CD4-positive, alpha-beta T cell treated with Interferon alpha-2 for 1 hour (primary cell): ENCODE results near the gene RIN3.

Source experiments
- DNase-seq, 2 donors: peaks; one replicate each; pipeline ENCODE4 v3.0.0-alpha.2; 2020 to 2022

RIN3 gene

DNA sequence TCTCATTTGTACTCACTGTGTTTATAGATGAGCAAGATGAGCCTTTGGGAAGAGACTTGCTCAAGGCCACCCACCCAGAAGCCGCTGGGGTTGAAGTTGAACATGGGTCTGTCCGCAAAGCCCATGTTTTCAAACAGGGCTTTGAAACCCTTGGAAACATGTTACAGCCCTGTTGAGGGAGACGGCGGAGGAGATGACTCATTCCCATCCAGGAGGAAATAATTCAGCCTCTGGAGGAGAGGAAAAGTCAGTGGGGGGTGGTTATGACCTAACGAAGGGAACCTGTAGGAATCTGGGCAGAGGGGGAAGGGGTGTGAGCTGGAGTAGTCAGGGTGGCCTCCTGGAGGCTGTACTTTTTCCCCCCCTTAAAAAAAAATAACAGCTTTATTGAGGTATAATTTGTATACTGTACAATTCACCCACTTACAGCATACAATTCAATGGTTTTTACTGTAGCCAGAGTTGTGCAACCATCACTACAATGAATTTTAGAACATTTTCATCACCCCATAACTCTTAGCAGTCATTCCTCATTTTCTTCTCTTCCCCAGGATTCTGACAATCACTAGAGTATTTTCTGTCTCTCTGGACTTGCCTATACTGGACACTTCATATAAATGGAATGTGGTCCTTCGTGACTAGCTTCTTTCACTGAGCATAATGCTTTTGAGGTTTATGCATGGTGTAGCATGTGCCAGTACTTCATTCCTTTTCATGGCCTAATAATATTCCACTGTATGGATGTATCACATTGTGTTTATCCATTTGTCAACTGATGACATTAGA lies 1.9 kb upstream of the RIN3 start:
- no peak for DNase-seq

DNA sequence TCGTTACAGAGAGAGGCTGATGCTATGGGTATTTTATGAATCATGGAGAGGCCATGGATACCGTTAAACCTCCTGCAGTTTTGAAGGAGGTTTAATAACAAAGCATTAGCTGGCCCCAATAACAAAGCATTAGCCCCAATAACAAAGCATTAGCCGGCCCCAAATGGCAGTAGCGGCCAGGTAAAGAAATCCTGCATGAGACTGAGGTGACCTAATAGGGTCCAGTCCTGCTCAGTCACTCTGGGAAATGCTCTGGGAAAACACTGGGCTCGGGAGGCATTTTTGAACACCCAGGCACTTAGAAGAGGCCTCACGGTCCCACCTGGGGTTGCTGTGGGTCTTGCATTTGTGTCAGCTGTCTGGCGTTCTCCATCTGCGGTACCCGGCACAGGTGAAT lies 776 bp upstream of the RIN3 start:
- no peak for DNase-seq

DNA sequence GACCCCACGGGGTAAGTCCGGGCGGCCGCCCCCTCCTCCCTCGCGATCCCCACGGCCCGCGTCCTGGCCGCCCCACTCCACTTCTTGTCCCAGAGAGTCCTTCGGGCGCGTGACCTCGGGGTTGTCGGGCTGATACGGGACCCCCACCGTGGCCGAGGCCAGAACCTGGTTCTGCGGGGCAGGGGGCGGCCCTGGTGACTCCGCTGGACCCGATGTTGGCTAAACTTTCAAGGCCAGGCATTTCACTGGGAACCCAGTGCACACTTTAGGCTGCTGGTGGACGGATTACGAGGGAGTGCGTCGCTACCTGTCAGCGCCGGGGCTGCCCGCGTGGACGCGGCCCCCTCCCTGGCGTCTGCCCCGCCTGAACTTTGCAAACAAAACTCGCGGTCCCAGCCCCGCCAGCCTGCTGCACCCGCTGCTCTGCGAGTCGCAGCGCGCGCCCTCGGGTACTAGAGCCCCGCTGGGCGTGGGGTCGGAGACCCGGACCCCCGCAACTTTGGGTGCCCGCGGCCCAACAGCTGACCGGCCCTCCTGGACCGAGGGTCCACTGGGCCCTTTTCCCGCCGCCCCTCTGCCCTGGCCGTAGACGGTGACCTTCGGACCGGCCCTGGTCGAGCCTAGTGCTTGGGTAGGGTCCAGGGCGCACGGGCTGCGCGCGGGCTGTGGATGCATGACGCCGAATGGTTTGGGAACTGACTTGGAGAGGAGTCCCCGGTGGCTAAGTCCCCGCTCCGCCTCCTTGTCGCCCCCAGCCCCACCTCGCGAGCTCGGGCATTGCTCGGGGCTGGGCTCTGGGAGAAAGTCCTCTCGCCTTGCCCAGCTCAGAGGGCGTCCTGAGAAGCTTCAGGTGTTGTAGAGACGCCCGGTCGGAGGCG lies 624 bp downstream of the RIN3 start:
- DNase-seq, result peak in 1 of 2 donors; percentile 41

DNA sequence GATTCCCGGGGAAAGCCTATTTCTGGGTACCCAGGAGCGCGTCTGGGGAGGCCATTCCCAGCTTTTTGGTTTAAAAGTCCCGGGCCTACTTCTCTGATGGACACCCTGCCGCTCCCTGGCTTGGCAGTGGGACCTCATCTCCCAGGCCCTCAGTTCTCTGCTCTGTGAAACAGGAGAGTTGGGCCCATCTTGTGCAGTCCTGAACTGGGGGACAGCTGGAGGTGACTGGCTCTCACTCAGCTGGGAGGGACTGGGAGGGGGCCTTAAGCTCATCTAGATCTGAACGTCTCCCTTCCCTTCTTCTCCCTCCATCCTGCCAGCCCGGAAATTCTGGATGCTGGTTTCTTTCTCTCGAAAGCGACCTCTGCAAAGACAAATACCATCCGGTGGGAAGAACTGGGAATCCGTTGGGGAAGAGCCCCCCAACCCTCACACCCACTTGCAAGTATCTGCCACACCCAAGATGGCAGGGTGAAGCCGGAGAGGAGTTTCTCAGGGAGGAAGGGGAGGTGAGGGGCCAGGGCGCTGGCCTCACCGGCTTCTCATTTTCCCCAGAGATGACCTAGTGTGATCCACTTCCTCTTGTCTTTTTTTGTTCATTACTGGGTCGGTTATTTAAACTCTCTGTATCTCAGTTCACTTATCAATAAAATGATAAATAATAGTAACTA lies 1.4 kb downstream of the RIN3 start:
- no peak for DNase-seq

DNA sequence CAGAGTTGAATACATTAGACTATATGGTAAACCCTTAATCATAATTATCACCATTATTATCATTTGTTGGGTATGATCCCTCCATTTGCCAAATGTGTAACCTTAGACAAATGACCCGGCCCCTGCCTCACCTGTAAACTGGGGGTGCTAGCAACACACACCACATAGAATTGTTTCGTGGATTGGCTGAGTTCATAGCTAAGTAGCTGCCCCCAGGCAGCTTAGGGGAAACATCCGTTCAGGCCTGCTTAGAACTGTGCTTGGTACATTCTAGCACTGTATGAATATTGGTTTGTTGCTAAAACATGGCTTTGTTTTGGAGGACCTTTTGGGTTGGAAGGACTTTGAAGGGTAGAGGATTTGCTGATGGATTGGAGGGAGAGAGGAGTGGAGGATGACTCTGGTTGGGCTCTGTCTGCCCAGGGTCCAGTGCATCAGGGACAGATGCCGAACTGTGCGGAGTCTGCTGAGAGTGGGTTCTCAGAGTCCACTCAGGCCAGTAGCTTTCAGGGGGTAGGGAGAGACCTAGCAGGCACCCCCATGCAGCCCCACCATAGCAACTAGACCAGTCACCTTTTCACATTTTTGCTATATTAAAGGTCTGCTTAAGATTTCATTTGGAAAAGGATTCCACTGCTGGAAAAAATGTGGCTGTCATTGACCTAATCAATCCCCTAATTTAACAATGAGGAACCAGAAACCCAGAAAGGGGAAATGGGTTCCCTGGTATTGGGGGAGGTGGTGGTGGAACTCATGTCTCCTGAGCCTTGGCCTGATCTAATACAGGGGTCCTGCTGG lies 2.2 kb downstream of the RIN3 start:
- no peak for DNase-seq

DNA sequence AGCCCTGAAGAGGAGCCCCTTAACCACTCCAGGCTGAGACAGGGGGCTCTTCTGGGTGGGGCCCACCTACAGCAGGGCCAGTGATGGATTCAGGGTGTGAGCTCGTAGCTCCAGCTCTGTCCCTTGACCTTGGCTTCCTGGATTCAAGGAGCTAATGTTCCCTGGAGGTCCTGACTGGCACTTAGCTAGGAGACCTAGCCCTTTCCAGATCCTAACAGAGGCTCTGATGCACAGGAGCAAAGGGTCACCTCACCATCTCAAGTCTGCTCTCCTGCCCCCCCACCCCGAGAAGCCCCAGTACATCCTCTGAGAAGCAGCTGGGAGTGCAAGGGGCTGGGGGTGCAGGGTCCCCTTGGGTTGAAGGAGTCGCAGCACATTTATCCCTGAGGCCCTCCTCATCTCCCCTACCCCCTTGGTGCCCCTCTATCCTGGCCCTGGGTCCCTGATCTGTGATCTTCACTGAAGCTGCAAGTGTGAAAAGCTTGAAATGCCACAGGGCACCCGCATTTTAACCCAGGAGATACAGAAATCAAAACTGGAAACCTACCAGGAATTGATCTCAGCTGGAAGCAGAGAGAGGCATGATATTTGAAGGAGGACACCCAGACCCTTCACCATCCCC lies 2.9 kb downstream of the RIN3 start:
- DNase-seq, result no peak

DNA sequence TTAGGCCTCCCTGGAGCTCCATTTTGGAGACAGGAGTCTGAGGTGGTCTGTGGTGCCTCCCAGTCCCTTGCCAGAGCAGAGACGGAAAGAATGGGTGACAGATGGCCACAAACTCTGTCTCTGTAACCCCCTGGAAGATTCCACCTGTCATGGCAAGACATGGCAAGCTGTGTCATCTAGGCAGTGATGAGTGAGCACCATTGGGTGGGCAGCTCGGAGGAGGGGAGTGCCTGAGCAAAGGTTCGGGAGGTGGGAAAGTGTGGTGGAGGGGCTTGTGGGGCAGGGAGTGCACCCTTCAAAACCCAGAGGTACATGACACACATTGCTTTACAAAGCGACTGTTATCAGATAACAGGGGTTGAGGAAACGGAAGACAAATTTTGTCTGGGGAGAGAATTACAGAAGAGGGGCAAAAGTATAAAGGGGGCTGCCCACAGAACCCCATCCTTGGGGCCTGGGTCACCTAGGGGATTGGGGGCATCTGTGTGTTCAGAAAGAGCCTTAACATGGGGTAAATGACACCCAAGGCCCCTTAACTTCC lies 3.5 kb downstream of the RIN3 start:
- no peak for DNase-seq

DNA sequence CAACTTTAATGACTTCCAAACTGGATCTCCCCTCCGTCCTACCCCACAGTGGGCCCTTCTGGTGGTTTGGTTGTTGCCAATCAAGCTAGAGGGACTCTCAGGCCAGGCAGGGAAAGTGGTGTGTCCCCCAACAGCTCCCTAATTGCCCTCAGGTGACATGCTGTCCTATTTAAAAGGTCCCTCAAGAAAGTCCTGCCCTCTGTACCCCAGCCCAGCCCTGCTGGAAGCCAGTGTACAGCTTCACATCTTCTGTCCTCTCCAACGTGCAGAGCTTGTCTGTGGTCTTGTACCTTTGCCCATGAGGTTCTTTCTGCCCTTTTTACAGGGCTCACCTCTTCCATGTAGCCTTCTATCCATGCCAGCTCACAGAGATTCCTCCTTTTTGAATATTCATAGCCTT lies 4.2 kb downstream of the RIN3 start:
- no peak for DNase-seq

DNA sequence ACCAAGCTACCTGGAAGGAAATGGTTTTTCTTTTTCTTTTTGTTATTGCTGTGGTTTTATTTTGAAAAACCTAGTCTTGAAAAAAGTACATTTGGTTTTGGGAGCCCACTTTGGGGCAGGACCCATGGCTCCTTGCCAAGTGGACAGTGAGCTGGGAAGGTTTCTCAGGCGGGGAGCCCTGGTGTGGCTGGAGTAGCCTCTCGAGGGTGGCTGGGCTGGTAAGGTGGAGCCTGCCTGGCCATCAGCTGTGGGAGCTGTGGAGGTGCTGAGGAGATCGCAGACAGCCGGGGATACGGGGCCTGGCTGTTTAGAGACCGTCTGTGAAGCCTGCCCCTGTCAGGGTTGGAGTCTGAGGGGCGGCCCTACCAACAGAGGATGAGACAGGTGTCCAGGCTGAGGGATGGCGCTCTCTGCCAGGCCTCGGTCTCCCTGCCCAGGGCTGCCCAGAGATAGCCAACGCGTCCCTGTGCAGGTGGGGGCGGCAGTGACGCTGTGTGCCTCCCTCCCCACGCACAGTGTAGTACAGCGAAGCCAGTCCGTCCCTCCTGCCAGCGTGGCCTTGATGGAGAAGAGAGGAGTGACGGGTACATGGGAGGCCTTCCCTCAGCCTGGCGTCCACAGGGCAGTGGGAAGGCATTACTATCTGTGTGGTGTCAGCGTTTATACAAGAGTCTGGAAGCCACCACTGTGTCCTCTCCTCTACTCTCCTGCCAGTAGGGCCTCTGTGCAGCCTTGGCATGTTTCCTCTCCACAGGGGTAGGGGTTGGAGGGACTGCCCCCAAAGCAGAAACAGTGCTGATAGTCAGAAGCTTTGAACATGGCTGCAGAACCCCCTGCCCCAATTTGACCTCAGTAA lies 5.9 kb downstream of the RIN3 start:
- no peak for DNase-seq

DNA sequence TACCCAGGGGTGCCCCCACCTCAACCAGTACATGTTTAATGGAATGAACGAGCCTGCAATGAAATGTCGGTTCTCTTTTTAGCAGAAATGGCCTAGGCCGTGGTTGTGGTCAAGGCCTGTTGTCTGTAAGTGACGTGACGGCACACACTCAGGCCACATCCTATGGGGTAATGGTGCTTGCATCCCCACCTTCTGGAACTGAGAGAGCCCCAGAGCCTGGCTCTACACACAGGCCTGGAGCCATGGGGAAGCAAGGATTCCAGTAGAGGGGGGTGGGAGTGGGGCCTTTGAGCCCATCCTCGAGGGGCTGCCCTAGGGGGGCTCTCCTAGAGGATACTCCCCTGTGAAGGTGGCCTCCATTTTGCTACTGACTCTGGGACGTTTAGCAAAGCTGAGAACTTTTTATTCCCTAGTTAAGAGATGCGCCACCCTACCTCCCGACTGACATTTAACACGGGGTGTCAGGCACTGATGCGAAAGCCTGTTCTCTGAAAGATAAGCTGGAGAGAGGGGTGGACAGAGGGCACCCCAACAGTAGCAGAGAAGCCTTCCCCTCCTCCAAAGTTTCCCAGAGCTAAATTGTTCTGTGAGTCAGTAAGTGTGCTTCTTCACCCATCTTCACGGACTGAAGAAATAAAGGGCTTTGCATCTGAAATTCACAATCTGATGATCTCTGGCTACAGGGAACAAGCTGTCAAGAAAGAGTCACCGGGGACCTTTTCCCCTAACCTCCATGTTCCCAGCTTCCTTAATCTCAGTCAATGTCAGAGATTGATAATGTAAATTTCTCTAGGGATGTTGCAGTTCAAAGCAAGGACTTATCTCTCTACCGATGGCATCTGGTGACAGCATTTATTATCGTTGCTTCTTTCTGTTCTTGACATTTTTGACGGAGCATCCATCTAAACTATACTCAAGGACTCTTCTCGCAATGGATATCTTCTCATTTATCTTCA lies 6.8 kb downstream of the RIN3 start:
- DNase-seq, result peak; percentile 42 to 48

DNA sequence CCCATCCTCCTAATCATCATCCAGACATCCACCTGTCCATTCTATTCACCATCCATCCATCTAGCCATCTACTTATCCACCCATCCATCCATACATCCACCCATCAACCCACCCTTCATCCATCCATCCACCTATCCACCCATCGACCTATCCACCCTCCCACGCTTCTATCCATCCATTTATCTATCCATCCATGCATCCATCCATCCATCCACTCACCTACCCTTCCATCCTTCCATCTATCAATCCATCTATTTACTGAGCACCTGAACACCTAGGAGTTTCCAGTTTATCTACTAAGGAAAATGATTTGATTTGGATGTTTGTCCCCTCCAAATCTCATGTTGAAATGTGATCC lies 7.5 kb downstream of the RIN3 start:
- DNase-seq, result no peak

DNA sequence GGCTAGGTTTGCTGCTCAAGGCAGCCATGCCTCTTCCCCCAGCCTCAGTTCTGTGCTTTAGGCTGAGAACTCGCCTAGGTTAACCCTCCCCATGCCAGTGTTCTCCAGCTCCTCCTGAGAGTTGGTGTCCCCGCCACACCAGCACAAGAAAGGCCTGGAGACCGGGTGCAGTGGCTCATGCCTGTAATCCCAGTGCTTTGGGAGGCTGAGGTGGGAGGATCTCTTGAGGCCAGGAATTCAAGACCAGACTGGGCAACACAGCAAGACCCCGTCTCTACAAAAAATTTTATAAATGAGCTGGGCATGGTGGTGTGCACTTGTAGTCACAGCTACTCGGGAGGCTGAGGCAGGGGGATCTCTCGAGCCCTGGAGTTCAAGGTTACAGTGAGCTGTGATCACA lies 10.2 kb downstream of the RIN3 start:
- no peak for DNase-seq

DNA sequence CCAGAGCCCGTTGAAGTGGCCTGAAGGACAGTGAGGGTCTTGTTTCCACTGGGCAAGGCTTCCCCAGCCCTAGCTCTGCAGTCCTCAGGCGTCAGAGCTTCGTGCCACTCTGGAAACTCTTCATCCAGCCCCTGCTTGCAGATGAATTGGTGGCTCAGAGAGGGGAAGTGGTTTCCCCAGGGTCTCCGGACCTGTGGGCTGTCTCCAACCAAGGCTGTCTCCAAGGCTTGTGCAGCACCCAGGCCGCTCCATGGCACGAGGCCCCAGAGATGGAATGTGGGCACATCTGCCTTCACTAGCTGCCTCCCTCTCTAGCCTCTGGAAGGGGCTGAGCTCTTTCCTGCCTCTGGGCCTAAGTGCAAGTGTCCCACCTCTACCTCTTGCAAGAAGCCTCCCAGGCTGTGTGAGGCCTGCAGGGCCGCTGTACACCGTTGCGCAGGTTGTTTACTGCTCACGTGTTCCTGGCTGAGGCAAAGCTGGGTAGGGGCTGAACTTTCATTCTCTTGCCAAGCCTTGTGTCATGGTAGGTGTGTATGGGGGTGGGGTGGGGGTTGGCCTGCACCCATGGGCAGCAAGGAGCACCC lies 11.1 kb downstream of the RIN3 start:
- DNase-seq, result no peak

DNA sequence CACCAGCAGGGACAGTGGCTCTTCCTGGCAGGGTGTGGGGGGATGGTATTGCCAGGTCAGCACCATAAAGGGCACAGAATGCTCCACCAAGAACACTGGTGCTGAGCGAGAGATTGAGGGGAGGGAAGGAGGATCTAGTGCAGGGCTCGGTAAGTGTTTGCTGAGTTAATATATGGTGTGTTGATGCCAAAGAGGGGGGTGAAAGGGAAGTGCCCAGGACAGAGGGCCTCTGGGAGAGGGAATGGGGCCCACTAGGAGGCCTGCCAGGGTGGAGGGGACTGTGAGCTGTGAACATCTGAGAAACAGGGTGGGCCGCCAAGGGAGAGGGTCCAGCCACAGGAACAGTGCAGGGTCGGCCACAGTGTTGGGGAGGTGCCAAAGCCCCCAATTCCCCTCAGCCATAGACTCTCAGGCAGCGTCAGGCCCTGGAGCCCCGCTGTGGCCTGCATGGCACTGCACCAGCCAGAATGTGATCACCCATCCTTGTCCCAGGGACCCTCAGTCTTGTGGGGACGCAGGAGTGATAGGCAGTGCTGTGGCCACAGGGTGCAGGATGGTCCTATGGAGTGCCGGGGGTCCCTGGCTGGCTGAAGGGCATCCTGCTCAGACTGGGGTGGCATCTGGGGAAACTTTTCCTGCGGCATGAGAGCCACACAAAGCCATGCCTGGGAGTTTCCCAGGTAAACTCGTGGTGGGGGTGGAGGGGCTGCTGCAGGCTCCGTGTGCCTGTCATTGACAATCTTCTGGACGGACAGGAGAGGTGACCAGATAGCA lies 11.9 kb downstream of the RIN3 start:
- DNase-seq, result no peak

DNA sequence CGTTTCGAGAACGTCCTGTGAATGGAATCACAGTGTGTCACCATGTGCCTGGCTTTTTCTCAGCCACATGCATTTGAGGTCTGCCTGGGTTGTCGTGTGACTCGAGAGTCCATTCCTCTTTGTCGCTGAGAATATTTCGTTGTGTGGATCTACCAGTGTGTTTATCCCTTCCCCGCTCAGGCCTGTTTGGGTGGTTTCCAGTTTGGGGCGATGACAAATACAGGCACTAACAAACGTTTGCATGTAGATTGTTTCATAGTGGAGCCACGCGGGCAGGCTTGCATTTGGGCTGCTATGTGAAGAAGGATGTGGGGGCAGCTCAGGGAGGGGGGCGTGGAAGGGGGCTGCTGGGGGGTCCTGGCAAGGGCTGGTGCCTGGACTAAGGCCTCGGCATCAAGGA lies 14.1 kb downstream of the RIN3 start:
- DNase-seq, result no peak

DNA sequence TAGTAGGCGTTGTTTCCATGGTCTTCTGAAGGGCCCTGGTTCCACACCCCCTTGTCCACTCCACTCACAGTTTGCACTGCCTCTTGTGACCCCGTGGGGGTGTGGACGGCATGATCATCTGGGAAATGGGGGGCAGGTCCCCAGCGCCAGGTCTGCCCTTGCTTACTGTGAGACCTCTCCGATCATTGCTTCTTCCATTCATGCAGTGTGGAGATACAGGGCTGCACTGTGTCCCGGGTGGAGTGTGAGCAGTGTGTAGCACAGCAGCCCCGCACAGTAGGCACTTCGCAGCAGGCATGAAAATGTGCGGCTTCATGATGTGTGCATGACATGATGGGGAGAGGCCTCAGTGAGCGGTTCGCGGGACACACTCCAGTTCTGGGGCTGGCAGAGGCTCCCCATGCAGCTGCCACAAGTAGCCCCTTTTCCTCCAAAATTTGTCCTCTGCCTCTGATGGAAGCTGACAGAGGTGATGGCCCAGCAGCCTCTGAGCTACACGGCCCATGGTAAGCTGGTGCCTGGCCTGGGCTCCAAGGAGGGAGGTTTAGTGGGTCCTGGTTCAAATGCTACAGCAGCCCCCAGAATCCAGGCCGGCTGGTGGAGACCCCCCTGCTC lies 15.0 kb downstream of the RIN3 start:
- DNase-seq, result no peak

DNA sequence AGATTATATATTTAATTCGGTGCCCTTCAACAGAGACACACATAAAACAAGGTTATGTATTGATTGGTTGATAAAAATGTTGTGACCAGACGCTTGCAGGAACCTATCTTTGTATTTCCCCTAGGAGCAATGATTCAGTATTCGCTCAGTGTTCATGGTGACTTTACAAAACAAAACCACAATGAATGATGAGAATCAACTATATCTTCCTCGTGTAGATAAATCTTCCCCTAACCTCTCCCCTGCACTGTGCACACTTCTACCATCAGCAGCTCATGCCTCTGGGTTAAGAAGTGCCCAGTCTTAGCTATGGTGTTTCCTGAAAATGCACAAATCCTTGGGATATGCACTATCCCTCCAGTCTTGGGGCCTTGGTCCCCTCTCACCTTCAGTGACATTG lies 16.3 kb downstream of the RIN3 start:
- no peak for DNase-seq
